GM19438 (cell line): ENCODE results near the gene CASP8.

ENCODE experiments used
- ATAC-seq: cut with Tn5 transposase; IDR thresholded peaks from one replicate; pipeline ENCODE4 v1.9.1; 2021; ENCODE audit warnings: low read depth; ENCODE audit not compliant: unreplicated experiment

The CASP8 gene

GRCh38 chr2:201320701-201321100 lies 60.4 kb downstream of the CASP8 start:
- ATAC-seq = no peak

- ATAC-seq = no peak
These were observed 62.4 kb downstream of the CASP8 start for GRCh38 chr2:201322772-201323171.

- no peak for ATAC-seq
These were observed 67.3 kb downstream of the CASP8 start for GRCh38 chr2:201327678-201328077.

GRCh38 chr2:201329409-201329808 lies 69.1 kb downstream of the CASP8 start:
- ATAC-seq = no peak
